Measurements from ENCODE around the gene PKNOX2. TPM values are rescaled to one million over a fixed set of nuclear protein-coding genes. Genes with fewer than 3 reads are reported as not detected.

The PKNOX2 gene
- total RNA-seq, 1 experiment from 2014 or later: not detected

DNA sequence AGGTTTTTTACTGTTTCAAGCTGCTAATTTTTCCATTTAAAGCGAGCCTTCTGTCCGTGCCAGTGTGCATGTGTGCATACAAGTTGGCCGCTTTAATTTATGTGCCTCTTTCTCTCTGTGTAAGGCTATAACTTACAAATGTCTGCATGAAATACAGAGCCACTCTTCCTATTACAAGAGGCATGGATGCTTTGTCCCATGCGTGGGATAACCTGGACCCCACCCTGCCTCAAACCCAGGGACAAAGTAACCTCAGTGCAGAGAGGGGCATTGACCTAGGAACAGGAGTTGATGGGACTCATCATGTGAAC lies 28.8 kb downstream of the PKNOX2 start:
- no peaks in the 10 kb centered on the region for H3K36me3 Mint-ChIP-seq (ENCODE audit: insufficient read depth, unreplicated experiment)
- no peaks in the 10 kb centered on the region for H3K4me1 Mint-ChIP-seq (ENCODE audit: low read depth, unreplicated experiment)
- H3K27ac Mint-ChIP-seq (ENCODE audit: unreplicated experiment): no peak overlapping the region
- H3K4me3 Mint-ChIP-seq (ENCODE audit: low read depth, unreplicated experiment): no peak overlapping the region
- no TSS peak for BruUV-seq (replicated peaks)
- TF ChIP-seq CTCF (IDR thresholded peaks at IDR 0.05; ENCODE audit: unreplicated experiment): no peak
- intact Hi-C loops (cut with micrococcal nuclease; ENCODE audit: unreplicated experiment): no loop called here
- no peaks in the 10 kb centered on the region for H3K9me3 Mint-ChIP-seq (ENCODE audit: low read depth, unreplicated experiment)
- CTCF ChIA-PET: no interaction called here
- DNase-seq: no peak
- peaks cover 75% of the 10 kb centered on the region for H3K27me3 Mint-ChIP-seq (ENCODE audit: unreplicated experiment)

DNA sequence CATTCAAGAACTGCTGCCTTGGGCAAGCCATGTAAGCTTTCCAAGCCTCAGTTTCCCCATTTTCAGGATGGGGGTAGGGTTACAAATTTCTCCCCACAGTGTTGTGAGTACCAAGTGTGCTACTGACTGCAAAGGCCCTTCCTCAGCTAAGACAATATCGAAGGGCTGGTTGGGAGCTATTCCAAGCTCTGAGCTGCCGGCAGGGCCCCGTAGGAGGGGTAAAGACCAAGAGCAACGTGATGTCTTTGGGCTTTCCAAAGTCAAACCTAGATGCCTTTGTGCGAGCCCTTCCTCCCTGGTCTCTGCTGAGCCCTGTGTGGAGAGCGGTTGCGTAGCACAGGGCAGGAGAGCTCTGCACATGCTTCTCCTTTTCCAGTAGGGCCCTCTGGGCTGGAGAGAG lies 29.3 kb downstream of the PKNOX2 start:
- Mint-ChIP-seq H3K4me1 (ENCODE audit: low read depth, unreplicated experiment) (no peaks in the 10 kb centered on the region), H3K4me3 (ENCODE audit: low read depth, unreplicated experiment) (no peak overlapping the region), H3K36me3 (ENCODE audit: insufficient read depth, unreplicated experiment) (no peaks in the 10 kb centered on the region), H3K27ac (ENCODE audit: unreplicated experiment) (no peak overlapping the region), H3K27me3 (ENCODE audit: unreplicated experiment) (peaks cover 75% of the 10 kb centered on the region), H3K9me3 (ENCODE audit: low read depth, unreplicated experiment) (no peaks in the 10 kb centered on the region)
- TF ChIP-seq CTCF (IDR thresholded peaks at IDR 0.05; ENCODE audit: unreplicated experiment): no peak
- CTCF ChIA-PET: no interaction called here
- intact Hi-C loops (cut with micrococcal nuclease; ENCODE audit: unreplicated experiment): no loop called here
- DNase-seq: no peak
- no TSS peak for BruUV-seq (replicated peaks)

GRCh38 chr11:125199915-125200314 lies 35.4 kb downstream of the PKNOX2 start:
- no peak overlapping the region for H3K27ac Mint-ChIP-seq (ENCODE audit: unreplicated experiment)
- intact Hi-C loops (cut with micrococcal nuclease; ENCODE audit: unreplicated experiment): no loop called here
- TF ChIP-seq CTCF (IDR thresholded peaks at IDR 0.05; ENCODE audit: unreplicated experiment): no peak
- no peaks in the 10 kb centered on the region for H3K4me1 Mint-ChIP-seq (ENCODE audit: low read depth, unreplicated experiment)
- CTCF ChIA-PET: no interaction called here
- peaks cover 39% of the 10 kb centered on the region for H3K27me3 Mint-ChIP-seq (ENCODE audit: unreplicated experiment)
- no peaks in the 10 kb centered on the region for H3K36me3 Mint-ChIP-seq (ENCODE audit: insufficient read depth, unreplicated experiment)
- no TSS peak for BruUV-seq (replicated peaks)
- H3K4me3 Mint-ChIP-seq (ENCODE audit: low read depth, unreplicated experiment): no peak overlapping the region
- DNase-seq: no peak
- H3K9me3 Mint-ChIP-seq (ENCODE audit: low read depth, unreplicated experiment): no peaks in the 10 kb centered on the region

- no peak for TF ChIP-seq CTCF (IDR thresholded peaks at IDR 0.05; ENCODE audit: unreplicated experiment)
- Mint-ChIP-seq H3K9me3 (ENCODE audit: low read depth, unreplicated experiment) (no peaks in the 10 kb centered on the region), H3K27me3 (ENCODE audit: unreplicated experiment) (peaks cover 37% of the 10 kb centered on the region), H3K4me1 (ENCODE audit: low read depth, unreplicated experiment) (no peaks in the 10 kb centered on the region), H3K4me3 (ENCODE audit: low read depth, unreplicated experiment) (no peak overlapping the region), H3K27ac (ENCODE audit: unreplicated experiment) (no peak overlapping the region), H3K36me3 (ENCODE audit: insufficient read depth, unreplicated experiment) (no peaks in the 10 kb centered on the region)
- no TSS peak for BruUV-seq (replicated peaks)
- intact Hi-C loops (cut with micrococcal nuclease; ENCODE audit: unreplicated experiment): no loop called here
- CTCF ChIA-PET: interaction anchor here (1.6 kb wide), 1 partner anchor 26 kb away, joined by 4 read pairs; no protein-coding TSS in a partner anchor
- DNase-seq: no peak
Measured at GRCh38 chr11:125200441-125200840, 35.9 kb downstream of the PKNOX2 start.
